GM18526 (cell line): ENCODE measurements around the gene TMEM63A.

Experiments used
- POLR2A ChIP-seq: IDR thresholded peaks from 3 replicates; pipeline ENCODE4 v1.6.1; 2011; ENCODE audit not compliant: insufficient read length; ENCODE audit errors: extremely low read depth

The TMEM63A gene

GRCh38 chr1:225881959-225882693 is at the start of gene TMEM63A:
TSS of gene TMEM63A (minus strand) at chr1:225882380. CDS start at chr1:225877580, 4,800 bp downstream.
- TF ChIP-seq POLR2A: peak; percentile 74

- TF ChIP-seq POLR2A: no peak
Observed at GRCh38 chr1:225931270-225932136, 49.3 kb upstream of the TMEM63A start.

GRCh38 chr1:225930566-225930965 is 48.4 kb upstream of the TMEM63A start:
- TF ChIP-seq POLR2A: no peak

- no peak for TF ChIP-seq POLR2A
Observed at GRCh38 chr1:225928186-225929175, 46.3 kb upstream of the TMEM63A start.

- no peak for TF ChIP-seq POLR2A
Observed at GRCh38 chr1:225926551-225927113, 44.5 kb upstream of the TMEM63A start.

GRCh38 chr1:225923692-225924555 is 41.7 kb upstream of the TMEM63A start, which contains the start of gene PYCR2:
TSS of gene PYCR2 (minus strand) at chr1:225924250. CDS start at chr1:225924110, 140 bp downstream.
- TF ChIP-seq POLR2A: peak; percentile 93

GRCh38 chr1:225923381-225923691 is 41.2 kb upstream of the TMEM63A start:
- TF ChIP-seq POLR2A: no peak

- TF ChIP-seq POLR2A: no peak
Observed at GRCh38 chr1:225921734-225922709, 39.8 kb upstream of the TMEM63A start.

- no peak for TF ChIP-seq POLR2A
Observed at GRCh38 chr1:225919906-225920305, 37.7 kb upstream of the TMEM63A start.

- TF ChIP-seq POLR2A: no peak
Observed at GRCh38 chr1:225918280-225918679, 36.1 kb upstream of the TMEM63A start.

GRCh38 chr1:225917536-225917935 is 35.4 kb upstream of the TMEM63A start:
- TF ChIP-seq POLR2A: no peak

- no peak for TF ChIP-seq POLR2A
Observed at GRCh38 chr1:225917101-225917500, 34.9 kb upstream of the TMEM63A start.

- no peak for TF ChIP-seq POLR2A
Observed at GRCh38 chr1:225915538-225915991, 33.4 kb upstream of the TMEM63A start.
